SK-N-MC (cell line): ENCODE data around the gene OR12D2.
"Not testable (repeated sequence)": the region's sequence is repeated elsewhere in the genome, so short reads cannot be mapped to it uniquely, and the experiment has no call there.

ENCODE experiments used
- EZH2 ChIP-seq: fragments of 200-600 bp; sonication (generic); IDR thresholded peaks from one replicate; pipeline ENCODE4 v1.6.1; 2017; ENCODE audit warnings: antibody characterized with exemption
- POLR2AphosphoS5 ChIP-seq: IDR thresholded peaks from 2 replicates; pipeline ENCODE4 v1.6.1; 2012; ENCODE audit warnings: mild to moderate bottlenecking, low read depth, low read length, borderline replicate concordance

DNA sequence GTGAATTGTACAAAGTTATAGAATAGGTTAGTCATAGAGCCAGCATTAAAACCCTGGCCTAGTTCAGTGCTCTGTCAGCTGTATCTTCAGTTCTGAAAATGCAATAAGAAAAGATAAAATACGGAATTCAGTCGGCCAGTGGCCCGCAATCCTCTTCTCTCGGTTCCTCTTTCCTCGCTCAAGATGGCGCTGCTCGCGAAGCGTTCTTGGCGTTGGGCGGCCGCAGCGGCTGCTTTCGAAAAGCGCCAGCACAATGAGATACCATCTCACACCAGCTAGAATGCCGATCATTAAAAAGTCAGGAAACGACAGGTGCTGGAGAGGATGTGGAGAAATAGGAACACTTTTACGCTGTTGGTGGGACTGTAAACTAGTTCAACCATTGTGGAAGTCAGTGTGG is 41.3 kb downstream of the OR12D2 start:
- TF ChIP-seq POLR2AphosphoS5, EZH2: not testable (repeated sequence)
